Mucosa of descending colon (tissue), 3 donors: ENCODE results near the gene SACM1L. TPM values are rescaled to one million over a fixed set of nuclear protein-coding genes. Genes with fewer than 3 reads are reported as not detected.
"Not testable (repeated sequence)": the region's sequence is repeated elsewhere in the genome, so short reads cannot be mapped to it uniquely, and the experiment has no call there.

Source experiments
- ATAC-seq: fragments of 200-7000 bp; cut with Tn5 transposase; one replicate; pipeline ENCODE4 v1.9.1; 2020; ENCODE audit warnings: mild to moderate bottlenecking, moderate library complexity
- DNase-seq, 3 donors: peaks; one replicate each; pipeline ENCODE4 v3.0.0-alpha.2; 2020
- H3K36me3 ChIP-seq: fragments of 200-600 bp; one replicate; pipeline ENCODE4 v1.8.0; 2021; ENCODE audit warnings: low read depth, mild to moderate bottlenecking
- H3K4me1 ChIP-seq: fragments of 200-600 bp; one replicate; pipeline ENCODE4 v1.8.0; 2021; ENCODE audit warnings: low read depth, mild to moderate bottlenecking
- H3K4me3 ChIP-seq: fragments of 200-600 bp; one replicate; pipeline ENCODE4 v1.8.0; 2021; ENCODE audit warnings: mild to moderate bottlenecking
- H3K9me3 ChIP-seq: fragments of 200-600 bp; one replicate; pipeline ENCODE4 v1.8.0; 2021; ENCODE audit warnings: mild to moderate bottlenecking
- intact Hi-C, 2 donors: fragments of 100-400 bp; cut with DNase I in 1 of 2; cut with micrococcal nuclease in 1 of 2; formaldehyde crosslinking; loops; one replicate each; pipeline versions ENCODE4 v1.11.0 to v1.11.1; 2022; cut with DNase I, micrococcal nuclease
- total RNA-seq, 3 donors: library from RNA; stranded (reverse); fragmentation: NEBNext Ultra II Directional in 2 of 3; extraction: Animal tissue kit (Norgen Biotek cat#: 25700) in 2 of 3; gene quantifications; one replicate each; pipeline versions ENCODE4 v1.2.1 to v1.2.4, GENCODE V29; 2021 to 2023
- TF ChIP-seq, protein P1 (sequence below): fragments of 200-600 bp; IDR thresholded peaks from one replicate; pipeline ENCODE4 v1.8.0; 2022; ENCODE audit warnings: antibody characterized with exemption, mild to moderate bottlenecking
- donor health status: DM: no; HTN: no; CAD: no; lungs with moderate emphysema.
- donor health status: DM: no; HTN: no; CAD: no.
- donor health status: DM: no; HTN: yes; CAD: no.

Gene SACM1L
- total RNA-seq, 3 donors from 2014 or later = 54.1 to 62.6 (median 57.2) TPM

DNA sequence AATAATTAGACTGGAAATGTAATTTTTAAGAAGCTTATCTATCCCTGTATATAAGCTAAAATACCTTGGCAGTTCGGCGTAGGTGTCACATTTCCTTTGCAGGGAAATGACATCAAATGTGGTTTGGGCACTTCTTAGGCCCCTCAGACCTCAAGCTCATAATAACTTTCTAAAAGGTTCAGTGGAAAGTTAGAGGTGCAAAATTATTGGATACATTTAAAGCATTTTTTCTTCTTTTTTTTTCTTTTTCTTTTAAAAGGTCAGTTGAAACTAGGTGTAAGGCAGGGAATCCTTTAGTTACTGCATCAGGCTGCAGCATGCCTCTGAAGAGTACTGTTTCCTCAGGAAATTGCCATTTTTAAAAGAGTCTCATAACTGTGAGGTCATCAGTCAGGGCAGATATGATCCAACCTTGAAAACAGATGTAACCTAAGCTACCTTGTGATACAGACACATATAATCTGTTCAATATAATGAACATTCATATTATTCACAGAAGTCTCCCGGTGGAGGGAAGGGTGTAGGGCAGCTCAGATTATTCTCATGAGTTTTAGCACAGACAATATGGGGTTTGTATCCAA lies 4.8 kb downstream of the SACM1L start:
- Histone ChIP-seq H3K4me1 (peaks cover 24% of the 10 kb centered on the region), H3K4me3 (no peak overlapping the region), H3K9me3 (no peaks in the 10 kb centered on the region), H3K36me3 (no peaks in the 10 kb centered on the region)
- no peak for ATAC-seq
- TF ChIP-seq, protein P1, sequence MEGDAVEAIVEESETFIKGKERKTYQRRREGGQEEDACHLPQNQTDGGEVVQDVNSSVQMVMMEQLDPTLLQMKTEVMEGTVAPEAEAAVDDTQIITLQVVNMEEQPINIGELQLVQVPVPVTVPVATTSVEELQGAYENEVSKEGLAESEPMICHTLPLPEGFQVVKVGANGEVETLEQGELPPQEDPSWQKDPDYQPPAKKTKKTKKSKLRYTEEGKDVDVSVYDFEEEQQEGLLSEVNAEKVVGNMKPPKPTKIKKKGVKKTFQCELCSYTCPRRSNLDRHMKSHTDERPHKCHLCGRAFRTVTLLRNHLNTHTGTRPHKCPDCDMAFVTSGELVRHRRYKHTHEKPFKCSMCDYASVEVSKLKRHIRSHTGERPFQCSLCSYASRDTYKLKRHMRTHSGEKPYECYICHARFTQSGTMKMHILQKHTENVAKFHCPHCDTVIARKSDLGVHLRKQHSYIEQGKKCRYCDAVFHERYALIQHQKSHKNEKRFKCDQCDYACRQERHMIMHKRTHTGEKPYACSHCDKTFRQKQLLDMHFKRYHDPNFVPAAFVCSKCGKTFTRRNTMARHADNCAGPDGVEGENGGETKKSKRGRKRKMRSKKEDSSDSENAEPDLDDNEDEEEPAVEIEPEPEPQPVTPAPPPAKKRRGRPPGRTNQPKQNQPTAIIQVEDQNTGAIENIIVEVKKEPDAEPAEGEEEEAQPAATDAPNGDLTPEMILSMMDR = no peak
- intact Hi-C loops = no loop called here
- no peak for DNase-seq

DNA sequence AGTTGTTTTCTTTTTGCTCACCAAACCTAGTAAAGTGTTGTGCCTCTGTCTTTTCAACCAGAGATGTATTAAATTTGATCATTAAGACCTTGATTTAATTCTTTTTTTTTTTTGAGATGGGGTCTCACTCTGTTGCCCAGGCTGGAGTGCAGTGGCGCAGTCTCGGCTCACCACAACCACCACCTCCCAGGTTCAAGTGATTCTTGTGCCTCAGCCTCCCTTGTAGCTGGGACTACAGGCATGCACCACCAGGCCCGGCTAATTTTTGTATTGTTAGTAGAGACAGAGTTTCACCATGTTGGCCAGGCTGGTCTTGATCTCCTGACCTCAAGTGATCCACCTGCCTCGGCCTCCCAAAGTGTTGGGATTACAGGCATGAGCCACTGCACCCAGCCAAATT lies 6.0 kb downstream of the SACM1L start:
- H3K4me3 ChIP-seq, H3K36me3 ChIP-seq, intact Hi-C loops, ATAC-seq, DNase-seq, H3K9me3 ChIP-seq: not testable (repeated sequence)
- H3K4me1 ChIP-seq = peaks cover 24% of the 10 kb centered on the region

DNA sequence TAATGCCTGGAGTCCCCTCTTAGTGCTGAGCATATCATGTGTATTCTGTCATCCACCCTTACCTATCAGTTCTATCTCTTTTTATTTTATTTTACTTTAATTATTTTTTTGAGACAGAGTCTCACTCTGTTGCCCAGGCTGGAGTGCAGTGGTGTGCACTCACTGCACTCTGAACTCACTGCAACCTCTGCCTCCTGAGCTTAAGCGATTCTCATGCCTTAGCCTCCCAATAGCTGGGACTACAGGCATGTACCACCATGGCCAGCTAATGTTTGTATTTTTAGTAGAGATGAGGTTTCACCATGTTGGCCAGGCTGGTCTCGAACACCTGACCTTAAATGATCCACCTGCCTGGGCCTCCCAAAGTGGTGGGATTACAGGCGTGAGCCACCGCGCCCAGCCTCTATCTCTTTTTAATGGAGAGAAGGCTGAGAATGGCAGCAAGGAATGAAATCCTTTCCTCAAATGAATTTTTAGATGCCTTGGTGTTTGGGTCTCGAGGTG lies 11.4 kb downstream of the SACM1L start:
- TF ChIP-seq, protein P1 = no peak
- no peaks in the 10 kb centered on the region for H3K4me1 ChIP-seq
- H3K4me3 ChIP-seq = no peak overlapping the region
- H3K36me3 ChIP-seq = no peaks in the 10 kb centered on the region
- ATAC-seq (no peak), DNase-seq (no peak)
- no peaks in the 10 kb centered on the region for H3K9me3 ChIP-seq
- intact Hi-C loops = no loop called here

DNA sequence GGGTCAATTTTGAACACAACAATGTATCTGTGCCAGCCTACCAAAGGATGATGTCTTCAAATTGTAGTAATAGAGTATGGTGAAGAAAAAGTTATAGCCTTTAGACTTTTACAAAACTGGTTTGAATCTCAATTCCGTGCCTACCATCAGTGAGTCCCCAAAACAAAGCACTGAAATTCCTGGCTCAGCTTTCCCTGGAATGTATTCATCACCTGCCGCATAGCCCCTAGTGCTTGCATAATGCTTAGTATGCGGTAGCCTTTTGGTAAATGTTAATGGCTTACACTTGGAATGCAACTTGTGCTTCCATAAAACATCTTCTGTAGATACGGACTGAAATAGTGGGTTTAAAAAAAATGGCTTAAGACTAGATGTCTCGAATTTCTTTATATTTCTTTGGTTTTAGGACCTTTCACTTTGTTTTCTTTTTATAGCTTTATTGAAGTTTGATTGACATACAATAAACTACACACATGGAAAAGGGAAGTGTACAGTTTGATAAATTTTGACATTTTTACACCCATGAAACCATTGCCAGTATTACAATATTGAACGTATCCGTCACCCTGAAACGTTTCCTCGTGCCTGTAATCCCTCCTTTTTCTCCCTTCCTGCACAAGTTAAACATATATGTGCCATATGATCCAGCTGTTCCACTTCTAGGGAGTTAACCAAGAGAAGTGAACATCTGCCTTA lies 12.1 kb downstream of the SACM1L start:
- TF ChIP-seq, protein P1 = no peak

DNA sequence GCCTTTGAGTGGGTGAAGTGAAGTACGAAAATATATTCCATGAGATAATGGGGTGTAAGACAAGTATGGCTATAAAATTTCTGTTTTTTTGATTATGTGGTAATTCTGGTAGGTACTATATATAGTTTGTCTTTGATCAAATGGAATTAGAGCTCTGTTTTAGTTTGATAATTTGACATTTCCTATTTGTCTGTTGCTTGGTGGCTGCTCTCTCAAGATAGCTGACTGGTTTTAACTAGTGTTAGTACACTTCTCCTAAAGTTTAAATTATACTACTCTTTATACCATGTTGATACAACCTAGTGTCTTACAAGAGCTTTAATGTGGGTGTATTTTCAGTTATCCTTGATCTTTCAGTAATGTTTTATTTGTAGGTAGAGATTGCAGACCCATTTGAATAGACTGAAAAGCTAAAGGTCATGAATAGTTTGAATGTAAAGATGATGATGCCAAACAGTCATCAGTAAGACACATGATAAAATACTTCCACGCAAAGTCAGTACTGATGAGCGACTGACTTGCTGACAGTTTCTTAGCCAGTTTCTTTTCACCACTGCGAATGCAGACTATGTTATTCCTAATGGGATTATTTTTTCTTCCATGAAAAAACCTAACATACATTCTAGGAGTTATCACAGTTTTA lies 15.2 kb downstream of the SACM1L start:
- TF ChIP-seq, protein P1 = no peak
- Histone ChIP-seq H3K36me3 (no peaks in the 10 kb centered on the region), H3K4me3 (no peak overlapping the region), H3K4me1 (no peaks in the 10 kb centered on the region), H3K9me3 (no peaks in the 10 kb centered on the region)
- ATAC-seq = no peak
- no peak for DNase-seq
- intact Hi-C loops = no loop called here

More for the DNA sequence above, 12.1 kb downstream of the SACM1L start:
- Histone ChIP-seq H3K36me3 (no peaks in the 10 kb centered on the region), H3K9me3 (no peaks in the 10 kb centered on the region), H3K4me3 (no peak overlapping the region), H3K4me1 (no peaks in the 10 kb centered on the region)
- ATAC-seq (peak; percentile 86), DNase-seq (no peak)
- intact Hi-C loops = no loop called here
